Esophagus (tissue), 2 donors: ENCODE data around the gene DCTN5. TPM values are rescaled to one million over a fixed set of nuclear protein-coding genes. Genes with fewer than 3 reads are reported as not detected.

ENCODE experiments used
- H3K27ac ChIP-seq, 2 donors: one replicate each; pipeline ENCODE4 v1.5.1; 2013; ENCODE audit warnings: low read depth in 2 of 2, mild to moderate bottlenecking in 2 of 2, inconsistent platforms in 1 of 2, low read length in 1 of 2, moderate library complexity in 1 of 2
- H3K27me3 ChIP-seq, 2 donors: one replicate each; pipeline ENCODE4 v1.6.1; 2013; ENCODE audit warnings: low read length in 2 of 2, control low read depth in 1 of 2, mild to moderate bottlenecking in 1 of 2; ENCODE audit not compliant: insufficient read depth in 2 of 2, control insufficient read depth in 1 of 2
- H3K36me3 ChIP-seq, 2 donors: one replicate each; pipeline ENCODE4 v1.6.1; 2013; ENCODE audit warnings: low read length in 1 of 2; ENCODE audit not compliant: control insufficient read depth in 2 of 2, insufficient read depth in 2 of 2
- H3K4me1 ChIP-seq, 2 donors: one replicate each; pipeline ENCODE4 v1.6.1; 2013; ENCODE audit warnings: low read length in 1 of 2; ENCODE audit not compliant: control insufficient read depth in 2 of 2, insufficient read depth in 2 of 2
- H3K4me3 ChIP-seq, 2 donors: one replicate each; pipeline ENCODE4 v1.5.1; 2013; ENCODE audit warnings: low read length in 2 of 2, mild to moderate bottlenecking in 2 of 2, low read depth in 1 of 2, moderate library complexity in 1 of 2
- H3K9me3 ChIP-seq, 2 donors: one replicate each; pipeline ENCODE4 v1.6.1; 2013; ENCODE audit warnings: mild to moderate bottlenecking in 2 of 2, low read depth in 1 of 2, low read length in 1 of 2, moderate library complexity in 1 of 2; ENCODE audit not compliant: control insufficient read depth in 2 of 2, insufficient read depth in 1 of 2
- WGBS, 2 donors: extraction: QIAGEN DNeasy Blood & Tissue Kit; methylation state at CpG; one replicate each; pipeline ENCODE4 v1.1.7; 2013; 5-methylcytosine and 5-hydroxymethylcytosine counted together
- polyA plus RNA-seq, 2 donors: library from polyadenylated mRNA; stranded (reverse); fragments of 200-250 nt; gene quantifications; one replicate each; pipeline ENCODE4 v1.2.3, GENCODE V29; 2013
- donor health status: healthy with polysubstance abuse.
- donor health status: Bipolar disorder and iron deficiency.

DCTN5 gene
- polyA plus RNA-seq, 2 donors: 10.6 to 27.1 TPM

- H3K36me3 ChIP-seq: no peaks in the 10 kb centered on the region
- no peaks in the 10 kb centered on the region for H3K4me1 ChIP-seq
- no peaks in the 10 kb centered on the region for H3K27me3 ChIP-seq
- no peak overlapping the region for H3K4me3 ChIP-seq
- no peaks in the 10 kb centered on the region for H3K9me3 ChIP-seq
- H3K27ac ChIP-seq: no peak overlapping the region
- 81 to 85% methylated on average over 4 of the region's 4 CpGs for WGBS, 2 donors
These were observed 9.6 kb downstream of the DCTN5 start for GRCh38 chr16:23650674-23651416.

- Histone ChIP-seq H3K9me3 (no peaks in the 10 kb centered on the region), H3K4me3 (no peak overlapping the region), H3K4me1 (no peaks in the 10 kb centered on the region), H3K27me3 (no peaks in the 10 kb centered on the region), H3K36me3 (no peaks in the 10 kb centered on the region), H3K27ac (no peak overlapping the region)
- 91 to 96% methylated on average over 4 of the region's 4 CpGs for WGBS, 2 donors
These were observed 10.7 kb downstream of the DCTN5 start for GRCh38 chr16:23651943-23652468.

GRCh38 chr16:23663918-23664317, 22.7 kb downstream of the DCTN5 start:
- H3K4me1 ChIP-seq: no peaks in the 10 kb centered on the region
- peaks cover 12 to 33% of the 10 kb centered on the region in 2 donors for H3K36me3 ChIP-seq
- H3K4me3 ChIP-seq: no peak overlapping the region
- 86 to 87% methylated on average over 2 of the region's 2 CpGs for WGBS, 2 donors
- H3K9me3 ChIP-seq: no peaks in the 10 kb centered on the region
- H3K27me3 ChIP-seq: no peaks in the 10 kb centered on the region
- H3K27ac ChIP-seq: no peak overlapping the region

GRCh38 chr16:23666571-23667354, 25.5 kb downstream of the DCTN5 start:
- peaks cover 22 to 33% of the 10 kb centered on the region in 2 donors for H3K36me3 ChIP-seq
- no peaks in the 10 kb centered on the region for H3K27me3 ChIP-seq

GRCh38 chr16:23667355-23667659, 26.0 kb downstream of the DCTN5 start:
- no peaks in the 10 kb centered on the region for H3K27me3 ChIP-seq
- WGBS, 2 donors: 97 to 98% methylated on average over 6 of the region's 6 CpGs
- no peaks in the 10 kb centered on the region for H3K9me3 ChIP-seq
- no peak overlapping the region for H3K4me3 ChIP-seq
- no peaks in the 10 kb centered on the region for H3K4me1 ChIP-seq
- H3K36me3 ChIP-seq: peaks cover 19 to 35% of the 10 kb centered on the region in 2 donors
- H3K27ac ChIP-seq: no peak overlapping the region

More at GRCh38 chr16:23666571-23667354, 25.5 kb downstream of the DCTN5 start:
- whole genome bisulfite sequencing, 2 donors: 91 to 95% methylated on average over 7 of the region's 7 CpGs
- Histone ChIP-seq H3K9me3 (no peaks in the 10 kb centered on the region), H3K4me3 (no peak overlapping the region), H3K4me1 (no peaks in the 10 kb centered on the region), H3K27ac (no peak overlapping the region)

- 69 to 89% methylated on average over 1 of the region's 1 CpG for whole genome bisulfite sequencing, 2 donors
- peaks cover 20 to 37% of the 10 kb centered on the region in 2 donors for H3K36me3 ChIP-seq
- no peaks in the 10 kb centered on the region for H3K9me3 ChIP-seq
- H3K27me3 ChIP-seq: no peaks in the 10 kb centered on the region
- no peaks in the 10 kb centered on the region for H3K4me1 ChIP-seq
- H3K4me3 ChIP-seq: no peak overlapping the region
- H3K27ac ChIP-seq: no peak overlapping the region
These were observed 27.0 kb downstream of the DCTN5 start for GRCh38 chr16:23668225-23668624.

GRCh38 chr16:23668873-23669272, 27.6 kb downstream of the DCTN5 start:
- no peaks in the 10 kb centered on the region for H3K27me3 ChIP-seq
- no peaks in the 10 kb centered on the region for H3K4me1 ChIP-seq
- 89 to 96% methylated on average over 4 of the region's 4 CpGs for WGBS, 2 donors
- H3K27ac ChIP-seq: no peak overlapping the region
- peaks cover 21 to 36% of the 10 kb centered on the region in 2 donors for H3K36me3 ChIP-seq
- no peak overlapping the region for H3K4me3 ChIP-seq
- no peaks in the 10 kb centered on the region for H3K9me3 ChIP-seq

- no peak overlapping the region for H3K4me3 ChIP-seq
- 88 to 95% methylated on average over 4 of the region's 4 CpGs for WGBS, 2 donors
- no peak overlapping the region for H3K27ac ChIP-seq
- H3K36me3 ChIP-seq: peaks cover 21 to 30% of the 10 kb centered on the region in 2 donors
- H3K9me3 ChIP-seq: no peaks in the 10 kb centered on the region
- no peaks in the 10 kb centered on the region for H3K27me3 ChIP-seq
- H3K4me1 ChIP-seq: no peaks in the 10 kb centered on the region
These were observed 29.0 kb downstream of the DCTN5 start for GRCh38 chr16:23670137-23670776.

GRCh38 chr16:23673971-23674614, 32.8 kb downstream of the DCTN5 start:
- Histone ChIP-seq H3K27me3 (no peaks in the 10 kb centered on the region), H3K4me3 (no peak overlapping the region), H3K36me3 (peaks cover 14% of the 10 kb centered on the region in 2 donors), H3K9me3 (no peaks in the 10 kb centered on the region), H3K4me1 (peaks cover under 1 to 2% of the 10 kb centered on the region in 2 donors), H3K27ac (no peak overlapping the region)
- WGBS, 2 donors: 71 to 73% methylated on average over 8 of the region's 8 CpGs
